ENCODE data around the gene PTPN7. TPM values are rescaled to one million over a fixed set of nuclear protein-coding genes. Genes with fewer than 3 reads are reported as not detected.
A peak's percentile ranks its signal among the peaks of the same experiment; 100 is the strongest.

The PTPN7 gene
- total RNA-seq, 1 experiment from 2014 or later, result 0.33 TPM

DNA sequence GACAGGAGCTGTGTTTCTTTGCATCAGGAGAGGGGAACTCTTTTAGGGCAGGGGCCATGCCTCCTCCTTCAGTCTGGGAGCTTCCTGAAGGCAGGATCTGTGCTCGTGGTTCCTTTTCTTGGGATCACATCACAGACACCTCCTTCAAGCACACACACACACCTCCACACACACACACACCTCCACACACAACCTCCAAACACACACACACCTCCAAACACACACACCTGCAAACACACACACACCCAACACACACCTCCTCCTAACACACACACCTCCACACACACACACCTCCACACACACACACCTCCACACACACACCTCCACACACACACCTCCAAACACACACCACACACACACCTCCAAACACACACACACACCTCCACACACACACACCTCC, 43.7 kb upstream of the PTPN7 start:
- no TSS peak for BruUV-seq (replicated peaks)
- intact Hi-C loops (cut with micrococcal nuclease; ENCODE audit: unreplicated experiment), result no loop called here
- Histone ChIP-seq H3K27me3 (ENCODE audit: control insufficient read depth, insufficient read depth, low read length) (no peaks in the 10 kb centered on the region), H3K4me3 (ENCODE audit: low read depth in 2 of 2, low read length in 2 of 2) (no peak overlapping the region), H3K9me3 (ENCODE audit: control insufficient read depth, insufficient read depth, low read depth, low read length) (no peaks in the 10 kb centered on the region), H3K4me1 (ENCODE audit: control insufficient read depth, insufficient read depth, low read length) (peaks cover 8% of the 10 kb centered on the region; the same call in 1 of the 2 replicates), H3K36me3 (ENCODE audit: control insufficient read depth, insufficient read depth, low read length) (no peaks in the 10 kb centered on the region), H3K27ac (ENCODE audit: low read length) (no peak overlapping the region)
- ATAC-seq (0 out of 2 replicates have a peak, but pooled peaks have one; percentile 33), DNase-seq (ENCODE audit: low read depth, low spot score) (no peak)
- ChIA-PET CTCF (no interaction called here), POLR2A (no interaction called here)
- in situ Hi-C loops (cut with HindIII; ENCODE audit: low pct_unique_long_range_greater_than_20kb, low sequenced_read_pairs), result loop anchor here (25.0 kb wide), 1 partner anchor 108 kb away; no protein-coding TSS in a partner anchor
- TF ChIP-seq REST (IDR thresholded peaks at IDR 0.05; ENCODE audit: insufficient read depth in 1 of 2, low read depth in 2 of 2, low read length in 1 of 2) (no peak), SIN3A (IDR thresholded peaks at IDR 0.05; ENCODE audit: borderline replicate concordance, insufficient read depth, low read depth, low read length) (no peak), POLR2AphosphoS5 (IDR thresholded peaks at IDR 0.05; ENCODE audit: low read depth, low read length) (no peak)

DNA sequence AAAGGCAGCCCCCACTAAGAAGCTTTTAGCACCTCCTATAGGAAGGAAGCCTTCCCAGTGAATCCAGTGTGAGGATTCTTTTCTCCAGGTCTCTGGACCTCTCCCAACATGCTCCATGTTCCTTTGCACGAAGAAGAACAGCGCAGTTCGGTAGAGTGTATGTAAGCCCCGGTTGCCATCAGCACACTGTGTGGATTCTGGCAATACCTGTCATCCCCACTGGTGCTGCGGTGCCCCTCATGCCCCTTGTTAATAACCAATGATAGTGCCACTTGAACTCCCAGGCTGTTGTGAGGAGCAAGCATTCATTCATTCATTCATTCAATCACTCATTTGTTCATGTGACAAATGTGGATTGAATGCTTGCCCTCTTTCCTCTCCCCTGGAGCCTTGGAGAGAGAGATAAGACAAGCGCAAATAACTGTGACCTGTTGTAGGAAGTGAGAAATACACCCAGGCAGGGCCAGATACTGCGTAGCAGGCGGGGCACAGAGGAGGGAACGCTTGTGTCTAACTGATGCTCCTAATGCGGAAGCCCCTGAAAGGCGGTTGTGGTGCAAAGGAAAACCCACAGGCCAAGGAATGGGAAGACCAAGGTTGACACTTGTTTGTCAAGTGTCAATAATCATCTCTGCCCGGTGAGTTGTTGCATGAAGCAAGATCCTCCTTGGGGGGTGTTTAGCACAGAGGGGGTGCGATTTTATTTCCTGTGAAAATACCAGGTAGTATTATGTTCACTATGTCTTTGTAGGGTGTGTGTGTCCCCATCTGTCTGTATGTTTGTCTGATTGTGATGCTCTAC, 43.0 kb upstream of the PTPN7 start:
- no peak for TF ChIP-seq TCF7L2 (IDR thresholded peaks at IDR 0.05; ENCODE audit: low read depth, low read length)
- TF ChIP-seq POLR2AphosphoS5 (IDR thresholded peaks at IDR 0.05; ENCODE audit: low read depth, low read length), result no peak
- no peak for TF ChIP-seq CTCF (IDR thresholded peaks at IDR 0.05)
- TF ChIP-seq SIN3A (IDR thresholded peaks at IDR 0.05; ENCODE audit: borderline replicate concordance, insufficient read depth, low read depth, low read length), result no peak
- no peak for TF ChIP-seq REST (IDR thresholded peaks at IDR 0.05; ENCODE audit: insufficient read depth in 1 of 2, low read depth in 2 of 2, low read length in 1 of 2)
- in situ Hi-C loops (cut with HindIII; ENCODE audit: low pct_unique_long_range_greater_than_20kb, low sequenced_read_pairs), result loop anchor here (25.0 kb wide), 1 partner anchor 109 kb away; no protein-coding TSS in a partner anchor
- H3K36me3 ChIP-seq (ENCODE audit: control insufficient read depth, insufficient read depth, low read length), result no peaks in the 10 kb centered on the region
- POLR2A ChIA-PET, result no interaction called here
- intact Hi-C loops (cut with micrococcal nuclease; ENCODE audit: unreplicated experiment), result no loop called here
- CTCF ChIA-PET, result no interaction called here
- DNase-seq (ENCODE audit: low read depth, low spot score) (no peak), ATAC-seq (peak; percentile 46)
- H3K9me3 ChIP-seq (ENCODE audit: control insufficient read depth, insufficient read depth, low read depth, low read length), result no peaks in the 10 kb centered on the region
- no peak overlapping the region for H3K27ac ChIP-seq (ENCODE audit: low read length)
- no peak overlapping the region for H3K4me3 ChIP-seq (ENCODE audit: low read depth in 2 of 2, low read length in 2 of 2)
- BruUV-seq (replicated peaks), result no TSS peak
- peaks cover 8% of the 10 kb centered on the region; the same call in 1 of the 2 replicates for H3K4me1 ChIP-seq (ENCODE audit: control insufficient read depth, insufficient read depth, low read length)
- no peaks in the 10 kb centered on the region for H3K27me3 ChIP-seq (ENCODE audit: control insufficient read depth, insufficient read depth, low read length)

Data from Panc1 (cell line).